Transverse colon (tissue), 4 donors: ENCODE data around the gene PLXND1.

Experiments used
- POLR2A ChIP-seq: fragments of 450-650 bp; IDR thresholded peaks from one replicate; pipeline ENCODE4 v1.6.1; 2016; ENCODE audit warnings: antibody characterized with exemption, mild to moderate bottlenecking, moderate library complexity
- POLR2AphosphoS5 ChIP-seq, 3 donors: sonication (generic); formaldehyde crosslinking; IDR thresholded peaks; one replicate each; pipeline ENCODE4 v1.6.1; 2016; ENCODE audit warnings: antibody characterized with exemption in 3 of 3
- TF ChIP-seq, protein P1 (sequence below), 5 experiments: fragments of 200-600 bp in 3 of 5; fragments of 450-650 bp in 2 of 5; sonication (generic) in 3 of 5; IDR thresholded peaks; 1 replicate in 2 of 5; 2 replicates in 3 of 5; pipeline ENCODE4 v1.5.1; 2016 to 2017; ENCODE audit warnings: antibody characterized with exemption in 5 of 5, inconsistent platforms in 3 of 5, mild to moderate bottlenecking in 2 of 5, moderate library complexity in 1 of 5

DNA sequence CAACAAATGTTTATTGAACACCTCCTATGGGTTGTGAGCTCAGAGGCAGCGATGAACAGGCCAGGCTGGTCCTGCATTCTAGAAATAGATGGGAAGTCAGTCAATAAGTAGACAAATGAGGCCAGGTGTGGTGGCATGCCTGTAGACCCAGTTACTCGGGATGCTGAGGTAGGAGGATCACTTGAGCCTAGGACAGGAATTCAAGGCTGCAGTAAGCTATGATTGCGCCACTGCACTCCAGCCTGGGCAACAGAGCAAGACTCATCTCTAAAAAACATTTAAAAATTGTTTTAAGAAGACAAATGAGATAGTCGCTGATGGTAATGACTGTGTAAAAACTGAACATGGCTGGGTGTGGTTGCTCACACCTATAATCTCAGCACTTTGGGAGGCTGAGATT lies 82.4 kb downstream of the PLXND1 start:
- TF ChIP-seq POLR2AphosphoS5 (IDR thresholded peaks at IDR 0.05) (no peak), POLR2A (no peak)
- TF ChIP-seq, protein P1, sequence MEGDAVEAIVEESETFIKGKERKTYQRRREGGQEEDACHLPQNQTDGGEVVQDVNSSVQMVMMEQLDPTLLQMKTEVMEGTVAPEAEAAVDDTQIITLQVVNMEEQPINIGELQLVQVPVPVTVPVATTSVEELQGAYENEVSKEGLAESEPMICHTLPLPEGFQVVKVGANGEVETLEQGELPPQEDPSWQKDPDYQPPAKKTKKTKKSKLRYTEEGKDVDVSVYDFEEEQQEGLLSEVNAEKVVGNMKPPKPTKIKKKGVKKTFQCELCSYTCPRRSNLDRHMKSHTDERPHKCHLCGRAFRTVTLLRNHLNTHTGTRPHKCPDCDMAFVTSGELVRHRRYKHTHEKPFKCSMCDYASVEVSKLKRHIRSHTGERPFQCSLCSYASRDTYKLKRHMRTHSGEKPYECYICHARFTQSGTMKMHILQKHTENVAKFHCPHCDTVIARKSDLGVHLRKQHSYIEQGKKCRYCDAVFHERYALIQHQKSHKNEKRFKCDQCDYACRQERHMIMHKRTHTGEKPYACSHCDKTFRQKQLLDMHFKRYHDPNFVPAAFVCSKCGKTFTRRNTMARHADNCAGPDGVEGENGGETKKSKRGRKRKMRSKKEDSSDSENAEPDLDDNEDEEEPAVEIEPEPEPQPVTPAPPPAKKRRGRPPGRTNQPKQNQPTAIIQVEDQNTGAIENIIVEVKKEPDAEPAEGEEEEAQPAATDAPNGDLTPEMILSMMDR (IDR thresholded peaks at IDR 0.05) = no peak
